Right lobe of liver (tissue), 4 donors: ENCODE measurements around the gene COL18A1.

Experiments
- POLR2A ChIP-seq: fragments of 450-650 bp; IDR thresholded peaks from one replicate; pipeline ENCODE4 v1.6.1; 2017; ENCODE audit warnings: antibody characterized with exemption, mild to moderate bottlenecking
- TF ChIP-seq, protein P1 (sequence below), 4 donors: fragments of 200-600 bp in 3 of 4; fragments of 450-650 bp in 1 of 4; IDR thresholded peaks; one replicate each; pipeline versions ENCODE4 v1.5.1 to v1.8.0; 2016 to 2022; ENCODE audit warnings: antibody characterized with exemption in 4 of 4, mild to moderate bottlenecking in 2 of 4
- donor health status: DM: no; HTN: no; CAD: no.
- donor health status: DM: no; HTN: no; CAD: no.
- donor health status: DM: no; HTN: yes; CAD: no.

DNA sequence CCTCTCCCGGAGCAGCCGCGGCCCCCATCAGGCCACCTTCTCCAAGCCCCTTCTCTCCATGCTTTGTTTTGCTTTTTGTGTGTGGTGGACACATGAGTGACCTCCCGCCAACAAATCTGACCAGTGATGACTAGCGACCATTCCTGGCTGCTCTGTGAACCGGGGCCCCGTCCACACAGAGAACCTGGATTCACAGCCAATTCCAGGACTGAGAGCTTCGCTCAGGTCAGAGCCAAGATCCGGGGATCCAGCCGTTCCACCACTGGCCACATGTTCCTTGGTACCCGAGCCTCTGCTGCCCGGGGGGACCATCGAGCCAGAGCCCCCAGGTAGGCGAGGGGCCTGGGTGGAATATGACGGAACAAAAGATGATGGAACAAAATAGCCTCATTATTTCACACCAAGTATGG is 46.7 kb upstream of the COL18A1 start:
- TF ChIP-seq, protein P1, sequence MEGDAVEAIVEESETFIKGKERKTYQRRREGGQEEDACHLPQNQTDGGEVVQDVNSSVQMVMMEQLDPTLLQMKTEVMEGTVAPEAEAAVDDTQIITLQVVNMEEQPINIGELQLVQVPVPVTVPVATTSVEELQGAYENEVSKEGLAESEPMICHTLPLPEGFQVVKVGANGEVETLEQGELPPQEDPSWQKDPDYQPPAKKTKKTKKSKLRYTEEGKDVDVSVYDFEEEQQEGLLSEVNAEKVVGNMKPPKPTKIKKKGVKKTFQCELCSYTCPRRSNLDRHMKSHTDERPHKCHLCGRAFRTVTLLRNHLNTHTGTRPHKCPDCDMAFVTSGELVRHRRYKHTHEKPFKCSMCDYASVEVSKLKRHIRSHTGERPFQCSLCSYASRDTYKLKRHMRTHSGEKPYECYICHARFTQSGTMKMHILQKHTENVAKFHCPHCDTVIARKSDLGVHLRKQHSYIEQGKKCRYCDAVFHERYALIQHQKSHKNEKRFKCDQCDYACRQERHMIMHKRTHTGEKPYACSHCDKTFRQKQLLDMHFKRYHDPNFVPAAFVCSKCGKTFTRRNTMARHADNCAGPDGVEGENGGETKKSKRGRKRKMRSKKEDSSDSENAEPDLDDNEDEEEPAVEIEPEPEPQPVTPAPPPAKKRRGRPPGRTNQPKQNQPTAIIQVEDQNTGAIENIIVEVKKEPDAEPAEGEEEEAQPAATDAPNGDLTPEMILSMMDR (IDR thresholded peaks at IDR 0.05) = no peak
- TF ChIP-seq POLR2A = no peak
